G401.6 (cell line): ENCODE data around the gene SLC16A8.
"Not testable (repeated sequence)": the region's sequence is repeated elsewhere in the genome, so short reads cannot be mapped to it uniquely, and the experiment has no call there.

Source experiments
- FAIRE-seq: peaks from 2 replicates; lab custom pipeline; 2012; peaks lifted over from hg19 to GRCh38; lab: Jason Lieb, UNC

Gene SLC16A8

GRCh38 chr22:38083931-38084631 is at the start of gene SLC16A8:
TSS of gene SLC16A8 (minus strand) at chr22:38084184. CDS start at chr22:38082873, 1,311 bp downstream.
- no peak for FAIRE-seq

- FAIRE-seq: no peak
Measured at GRCh38 chr22:38133331-38133730, 49.3 kb upstream of the SLC16A8 start.

GRCh38 chr22:38132794-38133193 is 48.8 kb upstream of the SLC16A8 start:
- no peak for FAIRE-seq

- no peak for FAIRE-seq
Measured at GRCh38 chr22:38132136-38132535, 48.2 kb upstream of the SLC16A8 start.

- FAIRE-seq: no peak
Measured at GRCh38 chr22:38131399-38131798, 47.4 kb upstream of the SLC16A8 start.

- FAIRE-seq: no peak
Measured at GRCh38 chr22:38129856-38130255, 45.9 kb upstream of the SLC16A8 start.

GRCh38 chr22:38129021-38129420 is 45.0 kb upstream of the SLC16A8 start:
- no peak for FAIRE-seq

- FAIRE-seq: no peak
Measured at GRCh38 chr22:38127869-38128268, 43.9 kb upstream of the SLC16A8 start.

GRCh38 chr22:38126928-38127668 is 43.1 kb upstream of the SLC16A8 start:
- FAIRE-seq: no peak

GRCh38 chr22:38125751-38126201 is 41.8 kb upstream of the SLC16A8 start:
- FAIRE-seq: no peak

- no peak for FAIRE-seq
Measured at GRCh38 chr22:38125038-38125610, 41.1 kb upstream of the SLC16A8 start.

GRCh38 chr22:38124236-38124974 is 40.4 kb upstream of the SLC16A8 start:
- FAIRE-seq: no peak

- no peak for FAIRE-seq
Measured at GRCh38 chr22:38122616-38123015, 38.6 kb upstream of the SLC16A8 start.

GRCh38 chr22:38120359-38121110 is 36.6 kb upstream of the SLC16A8 start:
- FAIRE-seq: no peak

- FAIRE-seq: not testable (repeated sequence)
Measured at GRCh38 chr22:38118747-38119146, 34.8 kb upstream of the SLC16A8 start.

GRCh38 chr22:38118182-38118581 is 34.2 kb upstream of the SLC16A8 start:
- FAIRE-seq: no peak

GRCh38 chr22:38117556-38117955 is 33.6 kb upstream of the SLC16A8 start:
- FAIRE-seq: not testable (repeated sequence)

- FAIRE-seq: no peak
Measured at GRCh38 chr22:38115423-38116205, 31.6 kb upstream of the SLC16A8 start.

- FAIRE-seq: no peak
Measured at GRCh38 chr22:38114484-38115398, 30.8 kb upstream of the SLC16A8 start.

- FAIRE-seq: no peak
Measured at GRCh38 chr22:38112381-38112780, 28.4 kb upstream of the SLC16A8 start.
